H1 (cell line): ENCODE measurements around the gene ADD3. TPM values are rescaled to one million over a fixed set of nuclear protein-coding genes. Genes with fewer than 3 reads are reported as not detected.

Experiments used
- CTCF ChIA-PET: fragments of 300-600 bp; sonication (Branson Sonifier 250); formaldehyde crosslinking; loops from one replicate; lab custom pipeline; 2021; ENCODE audit not compliant: partially characterized antibody; lab: Charles Lee
- POLR2A ChIA-PET: fragments of 300-600 bp; sonication (Branson Sonifier 250); formaldehyde crosslinking; loops from one replicate; lab custom pipeline; 2021; ENCODE audit warnings: inconsistent platforms; ENCODE audit not compliant: partially characterized antibody; lab: Charles Lee
- DNase-seq, 2 experiments: peaks; one replicate each; pipeline versions ENCODE4 v3.0.0 to v3.0.0-alpha.2; 2010 to 2022; ENCODE audit warnings: low spot score in 2 of 2, low read depth in 1 of 2, mixed read lengths in 1 of 2
- FAIRE-seq: peaks from 2 replicates; lab custom pipeline; 2011; peaks lifted over from hg19 to GRCh38; lab: Jason Lieb, UNC
- H2AFZ ChIP-seq: 2 replicates; pipeline ENCODE4 v1.8.1; 2012; ENCODE audit warnings: low read length, inconsistent platforms
- H2AK5ac ChIP-seq: 2 replicates; pipeline ENCODE4 v1.6.1; 2013; ENCODE audit warnings: low read depth, low read length
- H2BK120ac ChIP-seq: replicated peaks from 2 replicates; pipeline ENCODE3; 2013; ENCODE audit warnings: low read depth, low read length, inconsistent platforms
- H2BK12ac ChIP-seq: 2 replicates; pipeline ENCODE4 v1.6.1; 2013; ENCODE audit warnings: low read depth, low read length
- H2BK15ac ChIP-seq: 2 replicates; pipeline ENCODE4 v1.6.1; 2013; ENCODE audit warnings: low read length
- H2BK20ac ChIP-seq: 2 replicates; pipeline ENCODE4 v1.6.1; 2013; ENCODE audit warnings: low read length
- H2BK5ac ChIP-seq: 2 replicates; pipeline ENCODE4 v1.6.1; 2013; ENCODE audit warnings: low read depth, low read length
- H3K14ac ChIP-seq: 2 replicates; pipeline ENCODE4 v1.6.1; 2013; ENCODE audit warnings: inconsistent platforms; ENCODE audit not compliant: insufficient read length
- H3K18ac ChIP-seq: 2 replicates; pipeline ENCODE4 v1.6.1; 2013; ENCODE audit warnings: low read length; ENCODE audit errors: extremely low read depth
- H3K23ac ChIP-seq: 2 replicates; pipeline ENCODE4 v1.6.1; 2013; ENCODE audit warnings: inconsistent platforms; ENCODE audit not compliant: insufficient read length
- H3K23me2 ChIP-seq: 2 replicates; pipeline ENCODE4 v1.6.1; 2013; ENCODE audit warnings: low read depth, low read length
- H3K27ac ChIP-seq: 2 replicates; pipeline ENCODE4 v1.6.1; 2011; ENCODE audit warnings: low read depth, low read length, inconsistent platforms
- H3K27me3 ChIP-seq, 4 experiments: replicated peaks in 1 of 4; 1 replicate in 1 of 4; 2 replicates in 3 of 4; pipeline versions ENCODE4 v1.6.1 to v1.8.1; 2011 to 2013; ENCODE audit warnings: low read length in 3 of 4, mild to moderate bottlenecking in 3 of 4, inconsistent platforms in 2 of 4, mixed read lengths in 2 of 4, moderate library complexity in 1 of 4; ENCODE audit not compliant: control insufficient read depth in 3 of 4, insufficient read depth in 3 of 4; ENCODE audit errors: extremely low read depth in 1 of 4
- H3K36me3 ChIP-seq, 4 experiments: 2 replicates each; pipeline versions ENCODE4 v1.6.1 to v1.8.1; 2011 to 2013; ENCODE audit warnings: mild to moderate bottlenecking in 4 of 4, low read length in 3 of 4, moderate library complexity in 2 of 4, control low read depth in 1 of 4, inconsistent platforms in 1 of 4; ENCODE audit not compliant: insufficient read depth in 4 of 4, control insufficient read depth in 2 of 4
- H3K4ac ChIP-seq: replicated peaks from 2 replicates; pipeline ENCODE3; 2013; ENCODE audit warnings: low read length, low read depth, mixed read lengths, inconsistent platforms; ENCODE audit not compliant: insufficient read length
- H3K4me1 ChIP-seq, 4 experiments: replicated peaks in 1 of 4; 1 replicate in 1 of 4; 2 replicates in 3 of 4; pipeline versions ENCODE4 v1.6.1 to v1.8.1; 2011 to 2013; ENCODE audit warnings: low read length in 3 of 4, inconsistent platforms in 2 of 4, mixed read lengths in 1 of 4; ENCODE audit not compliant: insufficient read depth in 4 of 4, control insufficient read depth in 3 of 4
- H3K4me2 ChIP-seq, 2 experiments: 2 replicates each; pipeline versions ENCODE4 v1.6.1 to v1.8.1; 2011 to 2013; ENCODE audit warnings: low read depth in 2 of 2, low read length in 2 of 2, control low read depth in 1 of 2, inconsistent platforms in 1 of 2, mild to moderate bottlenecking in 1 of 2; ENCODE audit not compliant: insufficient read depth in 1 of 2
- H3K4me3 ChIP-seq, 4 experiments: fragments of 200-600, 300-600 bp in 1 of 4; sonication (generic), shearing (Covaris generic), sonication (Bioruptor Twin) in 1 of 4; 2 replicates each; pipeline versions ENCODE4 v1.5.1 to v1.8.1; 2011 to 2016; ENCODE audit warnings: low read length in 4 of 4, low read depth in 3 of 4, control low read depth in 2 of 4, inconsistent platforms in 2 of 4, mild to moderate bottlenecking in 2 of 4, mixed read lengths in 1 of 4, moderate library complexity in 1 of 4; ENCODE audit not compliant: insufficient read depth in 2 of 4; ENCODE audit errors: extremely low read depth in 1 of 4
- H3K56ac ChIP-seq: replicated peaks from 2 replicates; pipeline ENCODE3; 2013; ENCODE audit warnings: low read depth, mild to moderate bottlenecking, mixed read lengths, low read length, inconsistent platforms; ENCODE audit not compliant: insufficient read length
- H3K79me1 ChIP-seq: 2 replicates; pipeline ENCODE4 v1.6.1; 2013; ENCODE audit warnings: low read depth, low read length, control low read depth
- H3K79me2 ChIP-seq, 2 experiments: 2 replicates each; pipeline versions ENCODE4 v1.6.1 to v1.8.1; 2012 to 2013; ENCODE audit warnings: low read length in 2 of 2, mild to moderate bottlenecking in 2 of 2, inconsistent platforms in 1 of 2; ENCODE audit not compliant: insufficient read depth in 2 of 2, control insufficient read depth in 1 of 2
- H3K9ac ChIP-seq, 4 experiments: replicated peaks in 1 of 4; 1 replicate in 1 of 4; 2 replicates in 3 of 4; pipeline versions ENCODE4 v1.6.1 to v1.8.1; 2011 to 2013; ENCODE audit warnings: low read depth in 3 of 4, low read length in 3 of 4, control low read depth in 2 of 4, mild to moderate bottlenecking in 2 of 4, moderate library complexity in 2 of 4, inconsistent platforms in 1 of 4; ENCODE audit errors: extremely low read depth in 1 of 4
- H3K9me3 ChIP-seq, 2 experiments: 2 replicates each; pipeline versions ENCODE4 v1.6.1 to v1.8.1; 2012 to 2013; ENCODE audit warnings: mild to moderate bottlenecking in 2 of 2, moderate library complexity in 2 of 2, control low read depth in 1 of 2, inconsistent platforms in 1 of 2, low read depth in 1 of 2, low read length in 1 of 2, mixed read lengths in 1 of 2; ENCODE audit not compliant: insufficient read depth in 2 of 2
- H4K20me1 ChIP-seq, 2 experiments: replicated peaks in 1 of 2; 2 replicates each; pipeline versions ENCODE3 to v1.8.1; 2011 to 2013; ENCODE audit warnings: inconsistent platforms in 2 of 2, low read length in 2 of 2, mild to moderate bottlenecking in 1 of 2; ENCODE audit not compliant: insufficient read depth in 2 of 2, control insufficient read depth in 1 of 2
- H4K5ac ChIP-seq: 2 replicates; pipeline ENCODE4 v1.6.1; 2013; ENCODE audit warnings: low read length, low read depth, mixed read lengths, inconsistent platforms; ENCODE audit not compliant: insufficient read length
- H4K8ac ChIP-seq: 2 replicates; pipeline ENCODE4 v1.8.0; 2013; ENCODE audit warnings: mild to moderate bottlenecking, moderate library complexity, low read length, inconsistent platforms; ENCODE audit not compliant: insufficient read depth; ENCODE audit errors: extremely low read depth
- H4K91ac ChIP-seq: replicated peaks from 2 replicates; pipeline ENCODE3; 2013; ENCODE audit warnings: low read length, mixed read lengths, inconsistent platforms; ENCODE audit not compliant: insufficient read length
- ASH2L ChIP-seq: fragments of 200-600, 300-600 bp; sonication (generic); IDR thresholded peaks from one replicate; pipeline ENCODE4 v1.7.1; 2017; ENCODE audit warnings: low read length
- CBX5 ChIP-seq: fragments of 300-800, 300-1000 bp; sonication (generic); IDR thresholded peaks from 2 replicates; pipeline ENCODE4 v1.7.1; 2016; ENCODE audit warnings: antibody characterized with exemption, low read length, low read depth
- CEBPB ChIP-seq: IDR thresholded peaks from 2 replicates; pipeline ENCODE4 v1.6.1; 2012; ENCODE audit warnings: low read depth, low read length
- CHD2 ChIP-seq: IDR thresholded peaks from 2 replicates; pipeline ENCODE4 v1.6.1; 2012; ENCODE audit warnings: low read length, improper control_type of control experiment
- CTCF ChIP-seq, 3 experiments: IDR thresholded peaks; 1 replicate in 2 of 3; 2 replicates in 1 of 3; pipeline versions ENCODE4 v1.5.1 to v1.6.1; 2011; ENCODE audit warnings: low read length in 3 of 3, mild to moderate bottlenecking in 3 of 3, inconsistent platforms in 2 of 3, low read depth in 1 of 3, moderate library complexity in 1 of 3; ENCODE audit not compliant: insufficient read depth in 1 of 3; ENCODE audit errors: control extremely low read depth in 1 of 3
- GABPA ChIP-seq: IDR thresholded peaks from 2 replicates; pipeline ENCODE4 v1.6.1; 2011; ENCODE audit warnings: mild to moderate bottlenecking, low read length, moderate library complexity, borderline replicate concordance; ENCODE audit not compliant: insufficient read depth
- JUND ChIP-seq: IDR thresholded peaks from 2 replicates; pipeline ENCODE4 v1.6.1; 2011; ENCODE audit warnings: mild to moderate bottlenecking, improper control_type of control experiment, low read length
- NRF1 ChIP-seq: IDR thresholded peaks from 2 replicates; pipeline ENCODE4 v1.6.1; 2011; ENCODE audit warnings: mild to moderate bottlenecking, low read depth, low read length, improper control_type of control experiment
- RFX5 ChIP-seq: IDR thresholded peaks from 2 replicates; pipeline ENCODE4 v1.6.1; 2011; ENCODE audit warnings: low read depth, low read length, improper control_type of control experiment, borderline replicate concordance
- RNF2 ChIP-seq: fragments of 200-900, 300-1000 bp; sonication (generic); IDR thresholded peaks from 2 replicates; pipeline ENCODE4 v1.7.1; 2016; ENCODE audit warnings: borderline replicate concordance, low read depth, mild to moderate bottlenecking, antibody characterized with exemption, low read length; ENCODE audit not compliant: poor library complexity, severe bottlenecking; ENCODE audit errors: missing control alignments
- RXRA ChIP-seq: IDR thresholded peaks from 2 replicates; pipeline ENCODE4 v1.6.1; 2011; ENCODE audit warnings: low read depth, mild to moderate bottlenecking, low read length, moderate library complexity; ENCODE audit not compliant: insufficient read depth
- WGBS, 2 experiments: shearing (Covaris generic) in 1 of 2; methylation state at CpG; one replicate each; pipeline versions ENCODE4 v1.1.6 to v1.1.7; 2013 to 2015; ENCODE audit warnings: low lambda C conversion rate in 2 of 2, mixed read lengths in 2 of 2, inconsistent platforms in 1 of 2, low coverage in 1 of 2, missing lambda C conversion rate in 1 of 2; ENCODE audit not compliant: insufficient replicate concordance in 2 of 2, insufficient coverage in 1 of 2, insufficient read length in 1 of 2; ENCODE audit errors: extremely low coverage in 1 of 2, missing lambda C conversion rate in 1 of 2; 5-methylcytosine and 5-hydroxymethylcytosine counted together
- polyA plus RNA-seq, 7 experiments: library from polyadenylated mRNA; depleted of rRNA in 3 of 7; stranded (reverse) in 5 of 7; unstranded in 2 of 7; fragments of >200 nt in 5 of 7; fragments of 200-250 nt in 2 of 7; gene quantifications; 1 replicate in 5 of 7; 2 replicates in 1 of 7; 4 replicates in 1 of 7; pipeline versions ENCODE4 v1.2.1 to v1.2.3, GENCODE V29; 2011 to 2013; ENCODE audit warnings: missing spikeins in 2 of 7, mixed read lengths in 2 of 7
- total RNA-seq: library from RNA; stranded (reverse); fragmentation: NEBNext Ultra II Directional; extraction: Animal tissue kit (Norgen Biotek cat#: 25700); gene quantifications from 2 replicates; pipeline ENCODE4 v1.2.1, GENCODE V29; 2021

The ADD3 gene
- total and polyA plus RNA-seq, 2 of the 8 experiments (the other 6 are each of a cell fraction or from before 2014, with no cell fraction given) = 44.7 to 85.6 TPM

GRCh38 chr10:110162741-110163145, 155.0 kb downstream of the ADD3 start:
- Histone ChIP-seq H3K4me2 (peak overlapping the region in 1 of 2 experiments; percentile 25; a peak in 2 of 4 replicates), H2BK5ac (no peak overlapping the region), H3K23ac (no peak overlapping the region), H2BK120ac (no peak overlapping the region), H4K8ac (no peak overlapping the region), H2BK20ac (no peak overlapping the region), H3K79me2 (no peaks in the 10 kb centered on the region), H4K91ac (no peak overlapping the region), H3K4me1 (peaks cover 2 to 8% (median 5%) of the 10 kb centered on the region in 4 experiments), H3K18ac (no peak overlapping the region; the same call in 1 of the 2 replicates), H2BK15ac (no peak overlapping the region; the same call in 1 of the 2 replicates), H3K79me1 (no peaks in the 10 kb centered on the region), H3K27ac (no peak overlapping the region), H3K23me2 (no peaks in the 10 kb centered on the region), H2BK12ac (peak overlapping the region; percentile 55; the same call in 1 of the 2 replicates), H3K9me3 (no peaks in the 10 kb centered on the region), H2AK5ac (no peak overlapping the region; the same call in 1 of the 2 replicates), H3K56ac (no peak overlapping the region), H4K5ac (no peak overlapping the region), H3K4ac (no peak overlapping the region), H2AFZ (no peak overlapping the region), H4K20me1 (peaks cover 0 to 14% of the 10 kb centered on the region in 2 experiments), H3K9ac (no peak overlapping the region), H3K4me3 (no peak overlapping the region), H3K27me3 (peaks cover 31 to 71% (median 51%) of the 10 kb centered on the region in 4 experiments), H3K14ac (no peak overlapping the region), H3K36me3 (no peaks in the 10 kb centered on the region)
- no peak for FAIRE-seq
- WGBS, 2 experiments = 52% methylated on average over 6 of the region's 6 CpGs; no CpG with 5 or more reads in 1 of the 2 experiments
- ChIA-PET CTCF (interaction anchor here (0.7 to 5.0 kb wide), 13 partner anchors 10 to 127 kb away, joined by 3 to 39 read pairs (median 4); no protein-coding TSS in a partner anchor), POLR2A (no interaction called here)
- DNase-seq = peak in 1 of 2 experiments; percentile 69
- no peak for TF ChIP-seq GABPA
- no peak for TF ChIP-seq CEBPB
- TF ChIP-seq RFX5 = no peak
- TF ChIP-seq RNF2 = no peak
- TF ChIP-seq RXRA = no peak
- no peak for TF ChIP-seq CBX5
- TF ChIP-seq ASH2L = no peak
- TF ChIP-seq CHD2 = no peak
- TF ChIP-seq NRF1 = no peak
- peak; percentile 20 to 37 (median 33) for TF ChIP-seq CTCF (IDR thresholded peaks at IDR 0.05; ENCODE audit: control extremely low read depth in 1 of 3, insufficient read depth in 1 of 3, low read depth in 1 of 3, low read length in 3 of 3)
- no peak for TF ChIP-seq JUND
